T-helper 9 cell (primary cell): ENCODE results near the gene PERM1.

Experiments used
- DNase-seq: peaks from one replicate; pipeline ENCODE4 v3.0.0-alpha.2; 2020

The PERM1 gene

GRCh38 chr1:932776-933602 lies 48.9 kb downstream of the PERM1 start:
- DNase-seq = no peak

- no peak for DNase-seq
Observed at GRCh38 chr1:932173-932510, 49.8 kb downstream of the PERM1 start.

- no peak for DNase-seq
Observed at GRCh38 chr1:931380-932172, 50.3 kb downstream of the PERM1 start.

- no peak for DNase-seq
Observed at GRCh38 chr1:930633-931138, 51.2 kb downstream of the PERM1 start.

GRCh38 chr1:929712-930632 lies 51.9 kb downstream of the PERM1 start:
- DNase-seq = no peak

- no peak for DNase-seq
Observed at GRCh38 chr1:928825-929661, 52.9 kb downstream of the PERM1 start.

- no peak for DNase-seq
Observed at GRCh38 chr1:927748-928147, 54.1 kb downstream of the PERM1 start.

- DNase-seq = no peak
Observed at GRCh38 chr1:927234-927633, 54.7 kb downstream of the PERM1 start.

- no peak for DNase-seq
Observed at GRCh38 chr1:925561-926421, 56.1 kb downstream of the PERM1 start.
